Karpas-422 (cell line): ENCODE measurements around the gene CD300LB. TPM values are rescaled to one million over a fixed set of nuclear protein-coding genes. Genes with fewer than 3 reads are reported as not detected.

ENCODE experiments used
- DNase-seq: peaks from one replicate; pipeline ENCODE4 v3.0.0-alpha.2; 2015
- H2AFZ ChIP-seq: fragments of 200-600 bp; sonication (generic); 2 replicates; pipeline ENCODE4 v1.6.1; 2014; ENCODE audit warnings: antibody characterized with exemption, low read length, mixed read lengths
- H3K27ac ChIP-seq: fragments of 200-600 bp; sonication (generic); 2 replicates; pipeline ENCODE4 v1.5.1; 2014; ENCODE audit warnings: mild to moderate bottlenecking, low read length, moderate library complexity
- H3K27me3 ChIP-seq: fragments of 200-600 bp; sonication (generic); 2 replicates; pipeline ENCODE4 v1.6.1; 2014; ENCODE audit warnings: low read length, mixed read lengths
- H3K36me3 ChIP-seq: fragments of 200-600 bp; sonication (generic); 2 replicates; pipeline ENCODE4 v1.6.1; 2014; ENCODE audit warnings: low read length, mixed read lengths; ENCODE audit not compliant: insufficient read depth
- H3K4me1 ChIP-seq: fragments of 200-600 bp; sonication (generic); 2 replicates; pipeline ENCODE4 v1.6.1; 2014; ENCODE audit warnings: mild to moderate bottlenecking, low read length, mixed read lengths
- H3K4me2 ChIP-seq: fragments of 200-600 bp; sonication (generic); 2 replicates; pipeline ENCODE4 v1.6.1; 2014; ENCODE audit warnings: low read length, low read depth, mild to moderate bottlenecking; ENCODE audit not compliant: poor library complexity, severe bottlenecking
- H3K4me3 ChIP-seq: fragments of 200-600 bp; sonication (generic); 2 replicates; pipeline ENCODE4 v1.5.1; 2014; ENCODE audit warnings: mild to moderate bottlenecking, antibody characterized with exemption, low read length, mixed read lengths
- H3K79me2 ChIP-seq: fragments of 200-600 bp; sonication (generic); 2 replicates; pipeline ENCODE4 v1.6.1; 2014; ENCODE audit warnings: mild to moderate bottlenecking, low read length, mixed read lengths
- H3K9ac ChIP-seq: fragments of 200-600 bp; sonication (generic); 2 replicates; pipeline ENCODE4 v1.6.0; 2014; ENCODE audit warnings: low read length
- H3K9me2 ChIP-seq: fragments of 200-600 bp; sonication (generic), shearing (Covaris generic); replicated peaks from 2 replicates; pipeline ENCODE4 v1.6.0; 2014; ENCODE audit warnings: mild to moderate bottlenecking, low read length, moderate library complexity; ENCODE audit not compliant: insufficient read depth
- H3K9me3 ChIP-seq: fragments of 300-700, 200-600 bp; sonication (generic); 2 replicates; pipeline ENCODE4 v1.6.1; 2014; ENCODE audit warnings: low read length, mixed read lengths
- H4K20me1 ChIP-seq: fragments of 200-600 bp; sonication (generic); 2 replicates; pipeline ENCODE4 v1.6.1; 2014; ENCODE audit warnings: mild to moderate bottlenecking, antibody characterized with exemption, low read length, low read depth; ENCODE audit not compliant: insufficient read depth
- total RNA-seq: library from RNA; depleted of rRNA; stranded (reverse); fragments of >200 nt; shearing (Covaris generic); gene quantifications from 2 replicates; pipeline ENCODE4 v1.2.3, GENCODE V29; 2014; ENCODE audit warnings: low replicate concordance

Gene CD300LB
- total RNA-seq, 1 experiment from 2014 or later: not detected

- H3K27ac ChIP-seq: no peak overlapping the region
- no peaks in the 10 kb centered on the region for H4K20me1 ChIP-seq
- no peak overlapping the region for H3K4me3 ChIP-seq
- no peaks in the 10 kb centered on the region for H3K9me2 ChIP-seq
- no peaks in the 10 kb centered on the region for H3K79me2 ChIP-seq
- no peak overlapping the region for H3K9ac ChIP-seq
- DNase-seq: no peak
- H3K27me3 ChIP-seq: no peaks in the 10 kb centered on the region
- H3K4me2 ChIP-seq: no peak overlapping the region
- no peaks in the 10 kb centered on the region for H3K4me1 ChIP-seq
- H2AFZ ChIP-seq: no peak overlapping the region
- H3K9me3 ChIP-seq: no peaks in the 10 kb centered on the region
- no peaks in the 10 kb centered on the region for H3K36me3 ChIP-seq
Measured at GRCh38 chr17:74485022-74485743, 46.1 kb downstream of the CD300LB start.

- no peak overlapping the region for H3K4me2 ChIP-seq
- DNase-seq: no peak
- H3K27ac ChIP-seq: no peak overlapping the region
- H3K9ac ChIP-seq: no peak overlapping the region
- no peak overlapping the region for H3K4me3 ChIP-seq
- H3K79me2 ChIP-seq: no peaks in the 10 kb centered on the region
- H3K9me2 ChIP-seq: no peaks in the 10 kb centered on the region
- H2AFZ ChIP-seq: no peak overlapping the region
- H3K36me3 ChIP-seq: no peaks in the 10 kb centered on the region
- H3K27me3 ChIP-seq: no peaks in the 10 kb centered on the region
- no peaks in the 10 kb centered on the region for H4K20me1 ChIP-seq
- H3K4me1 ChIP-seq: no peaks in the 10 kb centered on the region
- no peaks in the 10 kb centered on the region for H3K9me3 ChIP-seq
Measured at GRCh38 chr17:74484066-74484465, 47.2 kb downstream of the CD300LB start.

- Histone ChIP-seq H3K4me3 (no peak overlapping the region), H3K27ac (no peak overlapping the region), H3K79me2 (no peaks in the 10 kb centered on the region), H3K36me3 (no peaks in the 10 kb centered on the region), H3K4me1 (peaks cover 4% of the 10 kb centered on the region; the same call in 1 of the 2 replicates), H4K20me1 (no peaks in the 10 kb centered on the region), H3K4me2 (no peak overlapping the region), H3K9me2 (no peaks in the 10 kb centered on the region), H3K27me3 (no peaks in the 10 kb centered on the region), H3K9ac (no peak overlapping the region), H3K9me3 (no peaks in the 10 kb centered on the region), H2AFZ (no peak overlapping the region)
- no peak for DNase-seq
Measured at GRCh38 chr17:74481621-74482020, 49.7 kb downstream of the CD300LB start.

GRCh38 chr17:74480290-74480689 lies 51.0 kb downstream of the CD300LB start:
- Histone ChIP-seq H3K27me3 (no peaks in the 10 kb centered on the region), H3K27ac (no peak overlapping the region), H4K20me1 (no peaks in the 10 kb centered on the region), H3K9ac (no peak overlapping the region), H3K36me3 (no peaks in the 10 kb centered on the region), H3K9me2 (no peaks in the 10 kb centered on the region), H3K4me3 (no peak overlapping the region), H3K9me3 (no peaks in the 10 kb centered on the region), H3K79me2 (no peaks in the 10 kb centered on the region), H3K4me2 (no peak overlapping the region), H2AFZ (no peak overlapping the region), H3K4me1 (peaks cover 4% of the 10 kb centered on the region; the same call in 1 of the 2 replicates)
- DNase-seq: no peak

- Histone ChIP-seq H3K27me3 (no peaks in the 10 kb centered on the region), H3K27ac (no peak overlapping the region), H3K4me1 (peaks cover 4% of the 10 kb centered on the region; the same call in 1 of the 2 replicates), H3K36me3 (no peaks in the 10 kb centered on the region), H3K79me2 (no peaks in the 10 kb centered on the region), H2AFZ (no peak overlapping the region), H3K4me3 (no peak overlapping the region), H3K9me3 (no peaks in the 10 kb centered on the region), H3K9ac (no peak overlapping the region), H3K4me2 (no peak overlapping the region), H3K9me2 (no peaks in the 10 kb centered on the region), H4K20me1 (no peaks in the 10 kb centered on the region)
- no peak for DNase-seq
Measured at GRCh38 chr17:74478420-74479100, 52.7 kb downstream of the CD300LB start.

GRCh38 chr17:74477411-74477810 lies 53.9 kb downstream of the CD300LB start:
- H3K27ac ChIP-seq: no peak overlapping the region
- no peaks in the 10 kb centered on the region for H4K20me1 ChIP-seq
- no peak for DNase-seq
- H3K9me3 ChIP-seq: no peaks in the 10 kb centered on the region
- no peaks in the 10 kb centered on the region for H3K27me3 ChIP-seq
- no peak overlapping the region for H3K4me2 ChIP-seq
- H3K4me1 ChIP-seq: peaks cover 4% of the 10 kb centered on the region; the same call in 1 of the 2 replicates
- no peaks in the 10 kb centered on the region for H3K36me3 ChIP-seq
- H2AFZ ChIP-seq: no peak overlapping the region
- H3K4me3 ChIP-seq: no peak overlapping the region
- H3K9ac ChIP-seq: no peak overlapping the region
- H3K9me2 ChIP-seq: no peaks in the 10 kb centered on the region
- no peaks in the 10 kb centered on the region for H3K79me2 ChIP-seq

GRCh38 chr17:74475189-74475588 lies 56.1 kb downstream of the CD300LB start:
- DNase-seq: no peak
- Histone ChIP-seq H3K27me3 (no peaks in the 10 kb centered on the region), H3K9ac (no peak overlapping the region), H3K27ac (no peak overlapping the region), H4K20me1 (no peaks in the 10 kb centered on the region), H3K4me1 (peaks cover 4% of the 10 kb centered on the region; the same call in 1 of the 2 replicates), H3K4me2 (no peak overlapping the region), H3K9me3 (no peaks in the 10 kb centered on the region), H3K4me3 (no peak overlapping the region), H2AFZ (no peak overlapping the region), H3K36me3 (no peaks in the 10 kb centered on the region), H3K79me2 (no peaks in the 10 kb centered on the region), H3K9me2 (no peaks in the 10 kb centered on the region)

GRCh38 chr17:74474043-74474792 lies 57.1 kb downstream of the CD300LB start:
- Histone ChIP-seq H3K36me3 (no peaks in the 10 kb centered on the region), H3K4me1 (peaks cover 4% of the 10 kb centered on the region; the same call in 1 of the 2 replicates), H3K9me3 (no peaks in the 10 kb centered on the region), H2AFZ (no peak overlapping the region), H3K27me3 (no peaks in the 10 kb centered on the region), H3K9ac (no peak overlapping the region), H4K20me1 (no peaks in the 10 kb centered on the region), H3K4me2 (no peak overlapping the region), H3K4me3 (no peak overlapping the region), H3K9me2 (no peaks in the 10 kb centered on the region), H3K79me2 (no peaks in the 10 kb centered on the region), H3K27ac (no peak overlapping the region)
- DNase-seq: no peak
